ENCODE data around the gene IGF1. TPM values are rescaled to one million over a fixed set of nuclear protein-coding genes. Genes with fewer than 3 reads are reported as not detected.

Gene IGF1
- total RNA-seq, 4 donors from 2014 or later = 17.3 to 58.7 (median 43.1) TPM

GRCh38 chr12:102408487-102409297, 71.7 kb downstream of the IGF1 start:
- H3K27me3 ChIP-seq = no peaks in the 10 kb centered on the region
- WGBS, 2 donors (ENCODE audit: low coverage in 1 of 2) = 66 to 78% methylated on average over 3 of the region's 4 CpGs
- peak; percentile 43 for ATAC-seq

GRCh38 chr12:102407776-102408486, 72.4 kb downstream of the IGF1 start:
- H3K4me3 ChIP-seq = no peak overlapping the region
- 81 to 88% methylated on average over 3 of the region's 3 CpGs for WGBS, 2 donors (ENCODE audit: low coverage in 1 of 2)
- no peak for TF ChIP-seq POLR2A (IDR thresholded peaks at IDR 0.05)
- no peak for TF ChIP-seq CTCF (IDR thresholded peaks at IDR 0.05)
- no peak for TF ChIP-seq EP300 (IDR thresholded peaks at IDR 0.05)
- TF ChIP-seq POLR2AphosphoS5 (IDR thresholded peaks at IDR 0.05) = no peak
- no peaks in the 10 kb centered on the region for H3K9me3 ChIP-seq
- no peaks in the 10 kb centered on the region for H3K27me3 ChIP-seq
- peak; percentile 51 for ATAC-seq
- no peaks in the 10 kb centered on the region for H3K4me1 ChIP-seq
- H3K36me3 ChIP-seq = no peaks in the 10 kb centered on the region
- H3K27ac ChIP-seq = no peak overlapping the region

More at GRCh38 chr12:102408487-102409297, 71.7 kb downstream of the IGF1 start:
- Histone ChIP-seq H3K4me3 (no peak overlapping the region), H3K27ac (no peak overlapping the region), H3K4me1 (no peaks in the 10 kb centered on the region), H3K36me3 (no peaks in the 10 kb centered on the region), H3K9me3 (no peaks in the 10 kb centered on the region)
- no peak for TF ChIP-seq CTCF (IDR thresholded peaks at IDR 0.05)
- TF ChIP-seq POLR2AphosphoS5 (IDR thresholded peaks at IDR 0.05) = no peak
- TF ChIP-seq POLR2A (IDR thresholded peaks at IDR 0.05) = no peak
- TF ChIP-seq EP300 (IDR thresholded peaks at IDR 0.05) = no peak

GRCh38 chr12:102406033-102406584, 74.3 kb downstream of the IGF1 start:
- Histone ChIP-seq H3K36me3 (no peaks in the 10 kb centered on the region), H3K9me3 (no peaks in the 10 kb centered on the region), H3K4me3 (no peak overlapping the region), H3K4me1 (no peaks in the 10 kb centered on the region), H3K27me3 (no peaks in the 10 kb centered on the region), H3K27ac (no peak overlapping the region)
- TF ChIP-seq EP300 (IDR thresholded peaks at IDR 0.05) (no peak), POLR2AphosphoS5 (IDR thresholded peaks at IDR 0.05) (no peak), POLR2A (IDR thresholded peaks at IDR 0.05) (no peak), CTCF (IDR thresholded peaks at IDR 0.05) (no peak)
- ATAC-seq = no peak
- WGBS, 2 donors (ENCODE audit: low coverage in 1 of 2) = 34 to 49% methylated on average over 6 of the region's 7 CpGs

GRCh38 chr12:102401087-102401486, 79.3 kb downstream of the IGF1 start:
- H3K4me1 ChIP-seq = no peaks in the 10 kb centered on the region
- no peak overlapping the region for H3K4me3 ChIP-seq
- H3K9me3 ChIP-seq = no peaks in the 10 kb centered on the region
- 50 to 94% methylated on average over 1 to 2 of the region's 2 CpGs for WGBS, 2 donors (ENCODE audit: low coverage in 1 of 2)
- H3K27me3 ChIP-seq = no peaks in the 10 kb centered on the region
- no peak for TF ChIP-seq CTCF (IDR thresholded peaks at IDR 0.05)
- TF ChIP-seq EP300 (IDR thresholded peaks at IDR 0.05) = no peak
- no peak for TF ChIP-seq POLR2A (IDR thresholded peaks at IDR 0.05)
- TF ChIP-seq POLR2AphosphoS5 (IDR thresholded peaks at IDR 0.05) = no peak
- no peak for ATAC-seq
- H3K27ac ChIP-seq = no peak overlapping the region
- H3K36me3 ChIP-seq = no peaks in the 10 kb centered on the region
